Psoas muscle (tissue), 8 donors: ENCODE results near the gene VAMP7. TPM values are rescaled to one million over a fixed set of nuclear protein-coding genes. Genes with fewer than 3 reads are reported as not detected.

ENCODE experiments used
- ATAC-seq, 4 donors: fragments of 200-7000 bp; cut with Tn5 transposase; one replicate each; pipeline ENCODE4 v1.9.1; 2020; ENCODE audit warnings: moderate library complexity in 3 of 4, mild to moderate bottlenecking in 2 of 4
- DNase-seq, 2 donors: peaks; one replicate each; pipeline ENCODE4 v3.0.0-alpha.2; 2020
- H3K27ac ChIP-seq: fragments of 200-600 bp; one replicate; pipeline ENCODE4 v1.8.0; 2022
- H3K27me3 ChIP-seq, 3 donors: fragments of 200-600 bp in 1 of 3; one replicate each; pipeline versions ENCODE4 v1.6.1 to v1.8.0; 2013 to 2022; ENCODE audit warnings: low read length in 2 of 3, mild to moderate bottlenecking in 2 of 3, moderate library complexity in 1 of 3; ENCODE audit not compliant: insufficient read depth in 3 of 3
- H3K36me3 ChIP-seq, 2 donors: fragments of 200-600 bp in 1 of 2; one replicate each; pipeline versions ENCODE4 v1.6.1 to v1.8.0; 2013 to 2022; ENCODE audit warnings: low read depth in 1 of 2, mild to moderate bottlenecking in 1 of 2, moderate library complexity in 1 of 2; ENCODE audit not compliant: insufficient read depth in 1 of 2
- H3K4me1 ChIP-seq: fragments of 200-600 bp; one replicate; pipeline ENCODE4 v1.8.0; 2022
- H3K4me3 ChIP-seq: fragments of 200-600 bp; one replicate; pipeline ENCODE4 v1.8.0; 2022; ENCODE audit warnings: mild to moderate bottlenecking
- H3K9me3 ChIP-seq: fragments of 200-600 bp; one replicate; pipeline ENCODE4 v1.8.0; 2022
- CTCF ChIP-seq: fragments of 200-600 bp; IDR thresholded peaks from one replicate; pipeline ENCODE4 v1.8.0; 2022; ENCODE audit warnings: antibody characterized with exemption
- WGBS, 3 donors: extraction: QIAGEN DNeasy Blood & Tissue Kit; methylation state at CpG; one replicate each; pipeline versions ENCODE4 v1.1.6 to v1.1.7; 2013; 5-methylcytosine and 5-hydroxymethylcytosine counted together
- intact Hi-C, 2 donors: fragments of 100-400 bp; cut with DNase I; formaldehyde crosslinking; loops; one replicate each; pipeline versions ENCODE4 v1.11.0 to v1.14.2; 2022
- polyA plus RNA-seq, 3 donors: library from polyadenylated mRNA; stranded (reverse); fragments of 200-250 nt; gene quantifications; one replicate each; pipeline ENCODE4 v1.2.3, GENCODE V29; 2013
- total RNA-seq, 4 donors: library from RNA; stranded (reverse); fragmentation: NEBNext Ultra II Directional in 2 of 4; extraction: Animal tissue kit (Norgen Biotek cat#: 25700) in 2 of 4; gene quantifications; one replicate each; pipeline versions ENCODE4 v1.2.1 to v1.2.4, GENCODE V29; 2021 to 2023
- donor health status: healthy with polysubstance abuse.
- donor health status: DM: no; HTN: no; CAD: no; lungs with moderate emphysema.
- donor health status: Bipolar disorder and iron deficiency.
- donor health status: healthy.
- donor health status: DM: yes; HTN: yes; CAD: no.
- donor health status: DM: no; HTN: no; CAD: no.
- donor health status: DM: no; HTN: no; CAD: no.
- donor health status: DM: yes; HTN: yes; CAD: no.

Gene VAMP7
- total and polyA plus RNA-seq, 7 donors: 18.4 to 55.0 (median 25.2) TPM

GRCh38 chrX:155988859-155989258 is 107.7 kb downstream of the VAMP7 start:
- TF ChIP-seq CTCF: no peak
- Histone ChIP-seq H3K4me3 (no peak overlapping the region), H3K36me3 (no peaks in the 10 kb centered on the region), H3K9me3 (no peaks in the 10 kb centered on the region), H3K27ac (no peak overlapping the region), H3K4me1 (no peaks in the 10 kb centered on the region), H3K27me3 (peaks cover 0 to 3% (median 2%) of the 10 kb centered on the region in 3 donors)
- intact Hi-C loops: no loop called here
- 65 to 76% (median 75%) methylated on average over 4 of the region's 4 CpGs for WGBS, 3 donors
- ATAC-seq (no peak), DNase-seq (no peak)

Other genes with a start within 250 kb of the VAMP7 start
- gene IL9R, start 116.4 kb downstream of the VAMP7 start, total RNA-seq: under 1 TPM in 1 of 4 donors, not detected in 3; 0.27 TPM
- gene IL9R, start 116.4 kb downstream of the VAMP7 start, polyA plus RNA-seq: under 1 TPM in 2 of 3 donors, not detected in 1; 0.09 to 0.21 TPM